Upper lobe of left lung (tissue), 4 donors: ENCODE data around the gene EHMT1.

Source experiments
- EP300 ChIP-seq, 4 donors: sonication (generic); formaldehyde crosslinking; IDR thresholded peaks; one replicate each; pipeline ENCODE4 v1.5.1; 2017; ENCODE audit warnings: antibody characterized with exemption in 4 of 4, control low read depth in 2 of 4
- POLR2A ChIP-seq, 4 donors: fragments of 450-650 bp; IDR thresholded peaks; one replicate each; pipeline ENCODE4 v1.5.1; 2016 to 2017; ENCODE audit warnings: antibody characterized with exemption in 4 of 4, mild to moderate bottlenecking in 2 of 4

- TF ChIP-seq POLR2A (IDR thresholded peaks at IDR 0.05) (no peak), EP300 (IDR thresholded peaks at IDR 0.05) (no peak)
Observed at GRCh38 chr9:137583957-137584356, 34.8 kb upstream of the EHMT1 start.
